GM12878 (cell line): ENCODE results near the gene PGLYRP2. TPM values are rescaled to one million over a fixed set of nuclear protein-coding genes. Genes with fewer than 3 reads are reported as not detected.

Experiments used
- HDGF ChIP-seq: fragments of 450-650 bp; IDR thresholded peaks from 2 replicates; pipeline ENCODE4 v1.6.1; 2016; ENCODE audit warnings: antibody characterized with exemption
- MTA2 ChIP-seq: fragments of 450-650 bp; IDR thresholded peaks from 2 replicates; pipeline ENCODE4 v1.6.1; 2016; ENCODE audit warnings: low read depth, mild to moderate bottlenecking, moderate library complexity
- PAX8 ChIP-seq: fragments of 450-650 bp; IDR thresholded peaks from 2 replicates; pipeline ENCODE4 v1.6.1; 2017; ENCODE audit warnings: mild to moderate bottlenecking, moderate library complexity
- SREBF2 ChIP-seq: IDR thresholded peaks from 2 replicates; pipeline ENCODE4 v1.6.1; 2012; ENCODE audit warnings: mild to moderate bottlenecking, low read length
- ZBTB11 ChIP-seq: fragments of 450-650 bp; formaldehyde crosslinking; IDR thresholded peaks from 2 replicates; pipeline ENCODE4 v1.5.0; 2022; ENCODE audit warnings: mild to moderate bottlenecking, missing genetic modification characterization
- ZNF622 ChIP-seq: fragments of 450-650 bp; IDR thresholded peaks from 2 replicates; pipeline ENCODE4 v1.6.1; 2017; ENCODE audit warnings: mild to moderate bottlenecking, inconsistent platforms
- microRNA counts: library from miRNA; unstranded; fragments of <30 nt; microRNA quantifications from one replicate; lab custom pipeline; 2016
- microRNA-seq: library from miRNA; unstranded; fragments of <30 nt; microRNA quantifications from one replicate; pipeline ENCODE4, GENCODE V29; 2018
- polyA plus RNA-seq, 11 experiments: library from polyadenylated mRNA; depleted of rRNA in 4 of 11; unstranded in 6 of 11; stranded (reverse) in 5 of 11; fragments of >200 nt; fragmentation: Nextera tagmentation in 4 of 11; fragmentation: Illumina TruSeq in 1 of 11; extraction: Ambion mirVana in 4 of 11; extraction: Trizol in 1 of 11; gene quantifications; 1 replicate in 1 of 11; 2 replicates in 10 of 11; pipeline versions ENCODE4 v1.2.1 to v1.2.3, GENCODE V29; 2011 to 2016; ENCODE audit warnings: inconsistent platforms in 2 of 11, missing spikeins in 2 of 11, low read depth in 1 of 11
- small RNA-seq: library from RNA; depleted of rRNA; stranded (forward); fragments of <200 nt; gene quantifications from one replicate; pipeline ENCODE3, GENCODE V24; 2014
- total RNA-seq, 4 experiments: library from RNA; depleted of rRNA in 3 of 4; stranded (reverse); fragments of >200 nt in 3 of 4; fragmentation: Illumina TruSeq in 1 of 4; extraction: Trizol in 1 of 4; gene quantifications; 2 replicates each; pipeline versions ENCODE4 v1.2.1 to v1.2.3, GENCODE V29; 2013 to 2021

Gene PGLYRP2
- total and polyA plus RNA-seq, 10 of the 15 experiments (the other 5 are each of a cell fraction or from before 2014, with no cell fraction given): 0.15 to 0.48 (median 0.26) TPM; not detected in 5

- TF ChIP-seq ZBTB11: no peak
- no peak for TF ChIP-seq PAX8
- no peak for TF ChIP-seq HDGF
- TF ChIP-seq ZNF622: no peak
- 0 out of 2 replicates have a peak, but pooled peaks have one; percentile 16 for TF ChIP-seq MTA2
- TF ChIP-seq SREBF2: no peak
Observed at GRCh38 chr19:15419413-15420025, 59.8 kb downstream of the PGLYRP2 start (continued).

MicroRNAs within 50 kb of the gene (microRNA counts, 767-probe panel; counts per million panel counts)
- 55.3 counts per million for microRNA hsa-miR-1470 (lab: Ali Mortazavi, UCI)

Small RNA genes lying within 50 kb of the gene (microRNA-seq; reads per million reads assigned to microRNA genes)
- gene MIR1470: not detected

Small RNA genes lying within 50 kb of the gene (small RNA-seq; reads per million reads assigned to genes)
- not detected for gene MIR1470

Other genes starting within 250 kb of the PGLYRP2 start
Only the 7 nearest of the 11 such genes appear.
- gene BRD4, start 147.0 kb downstream of the PGLYRP2 start, total RNA-seq (2014; rRNA removed): 9.3 and 11.4 TPM in 2 replicates
- 8.2 and 9.3 TPM in 2 replicates for gene BRD4, start 147.0 kb downstream of the PGLYRP2 start, total RNA-seq (2014; rRNA removed; fragmentation: Illumina TruSeq; extraction: Trizol)
- 84.4 and 88.8 TPM in 2 replicates for gene BRD4, start 147.0 kb downstream of the PGLYRP2 start, total RNA-seq (2021)
- gene BRD4, start 147.0 kb downstream of the PGLYRP2 start, polyA plus RNA-seq (2011; rRNA removed): 3.9 and 6.0 TPM in 2 replicates
- gene BRD4, start 147.0 kb downstream of the PGLYRP2 start, polyA plus RNA-seq (2014; fragmentation: Illumina TruSeq; extraction: Trizol): 12.1 and 22.9 TPM in 2 replicates
- 1 to 10 TPM; 5.3 to 8.6 TPM for gene BRD4, start 147.0 kb downstream of the PGLYRP2 start, polyA plus RNA-seq (2014; fragmentation: Nextera tagmentation; extraction: Ambion mirVana)
- 18.3 and 26.8 TPM in 2 replicates for gene BRD4, start 147.0 kb downstream of the PGLYRP2 start, polyA plus RNA-seq (2014; rRNA removed)
- 10 to 100 TPM; 12.2 to 13.1 TPM for gene BRD4, start 147.0 kb downstream of the PGLYRP2 start, polyA plus RNA-seq (2016; fragmentation: Nextera tagmentation; extraction: Ambion mirVana)
- gene AKAP8, start 99.7 kb downstream of the PGLYRP2 start, total RNA-seq (2014; rRNA removed): 23.7 and 24.5 TPM in 2 replicates
- 13.2 and 13.7 TPM in 2 replicates for gene AKAP8, start 99.7 kb downstream of the PGLYRP2 start, total RNA-seq (2014; rRNA removed; fragmentation: Illumina TruSeq; extraction: Trizol)
- 51.1 and 57.7 TPM in 2 replicates for gene AKAP8, start 99.7 kb downstream of the PGLYRP2 start, total RNA-seq (2021)
- 14.0 and 17.6 TPM in 2 replicates for gene AKAP8, start 99.7 kb downstream of the PGLYRP2 start, polyA plus RNA-seq (2011; rRNA removed)
- 13.5 and 14.2 TPM in 2 replicates for gene AKAP8, start 99.7 kb downstream of the PGLYRP2 start, polyA plus RNA-seq (2014; fragmentation: Illumina TruSeq; extraction: Trizol)
- gene AKAP8, start 99.7 kb downstream of the PGLYRP2 start, polyA plus RNA-seq (2014; fragmentation: Nextera tagmentation; extraction: Ambion mirVana): 1 to 10 TPM; 5.3 to 5.5 TPM
- gene AKAP8, start 99.7 kb downstream of the PGLYRP2 start, polyA plus RNA-seq (2014; rRNA removed): 25.7 and 34.8 TPM in 2 replicates
- gene AKAP8, start 99.7 kb downstream of the PGLYRP2 start, polyA plus RNA-seq (2016; fragmentation: Nextera tagmentation; extraction: Ambion mirVana): 10 to 100 TPM; 26.3 to 27.8 TPM
- gene AKAP8L, start 60.5 kb downstream of the PGLYRP2 start, total RNA-seq (2014; rRNA removed): 59.8 and 64.3 TPM in 2 replicates
- gene AKAP8L, start 60.5 kb downstream of the PGLYRP2 start, total RNA-seq (2014; rRNA removed; fragmentation: Illumina TruSeq; extraction: Trizol): 36.7 and 39.4 TPM in 2 replicates
- gene AKAP8L, start 60.5 kb downstream of the PGLYRP2 start, total RNA-seq (2021): 60.3 and 60.5 TPM in 2 replicates
- 29.6 and 42.3 TPM in 2 replicates for gene AKAP8L, start 60.5 kb downstream of the PGLYRP2 start, polyA plus RNA-seq (2011; rRNA removed)
- gene AKAP8L, start 60.5 kb downstream of the PGLYRP2 start, polyA plus RNA-seq (2014; fragmentation: Illumina TruSeq; extraction: Trizol): 35.1 and 47.3 TPM in 2 replicates
- 1 to 10 TPM in 1 of 2 experiments, under 1 TPM in 1; 0.66 to 3.8 TPM for gene AKAP8L, start 60.5 kb downstream of the PGLYRP2 start, polyA plus RNA-seq (2014; fragmentation: Nextera tagmentation; extraction: Ambion mirVana)
- gene AKAP8L, start 60.5 kb downstream of the PGLYRP2 start, polyA plus RNA-seq (2014; rRNA removed): 63.6 and 67.0 TPM in 2 replicates
- gene AKAP8L, start 60.5 kb downstream of the PGLYRP2 start, polyA plus RNA-seq (2016; fragmentation: Nextera tagmentation; extraction: Ambion mirVana): 10 to 100 TPM; 25.8 to 40.6 TPM
- gene WIZ, start 29.5 kb downstream of the PGLYRP2 start, total RNA-seq (2014; rRNA removed): 4.6 and 4.9 TPM in 2 replicates
- 2.6 and 2.9 TPM in 2 replicates for gene WIZ, start 29.5 kb downstream of the PGLYRP2 start, total RNA-seq (2014; rRNA removed; fragmentation: Illumina TruSeq; extraction: Trizol)
- gene WIZ, start 29.5 kb downstream of the PGLYRP2 start, total RNA-seq (2021): 23.5 and 26.7 TPM in 2 replicates
- gene WIZ, start 29.5 kb downstream of the PGLYRP2 start, polyA plus RNA-seq (2011; rRNA removed): 1.4 and 2.4 TPM in 2 replicates
- 1.4 and 4.5 TPM in 2 replicates for gene WIZ, start 29.5 kb downstream of the PGLYRP2 start, polyA plus RNA-seq (2014; fragmentation: Illumina TruSeq; extraction: Trizol)
- gene WIZ, start 29.5 kb downstream of the PGLYRP2 start, polyA plus RNA-seq (2014; fragmentation: Nextera tagmentation; extraction: Ambion mirVana): under 1 TPM; 0.10 to 0.18 TPM
- 19.8 and 24.9 TPM in 2 replicates for gene WIZ, start 29.5 kb downstream of the PGLYRP2 start, polyA plus RNA-seq (2014; rRNA removed)
- 1 to 10 TPM; 2.0 to 2.6 TPM for gene WIZ, start 29.5 kb downstream of the PGLYRP2 start, polyA plus RNA-seq (2016; fragmentation: Nextera tagmentation; extraction: Ambion mirVana)
- 35.0 and 48.9 TPM in 2 replicates for gene RASAL3, start 15.0 kb downstream of the PGLYRP2 start, total RNA-seq (2014; rRNA removed)
- 17.7 and 19.8 TPM in 2 replicates for gene RASAL3, start 15.0 kb downstream of the PGLYRP2 start, total RNA-seq (2014; rRNA removed; fragmentation: Illumina TruSeq; extraction: Trizol)
- gene RASAL3, start 15.0 kb downstream of the PGLYRP2 start, total RNA-seq (2021): 78.5 and 81.3 TPM in 2 replicates
- 14.8 and 25.3 TPM in 2 replicates for gene RASAL3, start 15.0 kb downstream of the PGLYRP2 start, polyA plus RNA-seq (2011; rRNA removed)
- 6.6 and 21.1 TPM in 2 replicates for gene RASAL3, start 15.0 kb downstream of the PGLYRP2 start, polyA plus RNA-seq (2014; fragmentation: Illumina TruSeq; extraction: Trizol)
- 1 to 10 TPM; 1.7 to 9.4 TPM for gene RASAL3, start 15.0 kb downstream of the PGLYRP2 start, polyA plus RNA-seq (2014; fragmentation: Nextera tagmentation; extraction: Ambion mirVana)
- gene RASAL3, start 15.0 kb downstream of the PGLYRP2 start, polyA plus RNA-seq (2014; rRNA removed): 46.9 and 58.2 TPM in 2 replicates
- gene RASAL3, start 15.0 kb downstream of the PGLYRP2 start, polyA plus RNA-seq (2016; fragmentation: Nextera tagmentation; extraction: Ambion mirVana): 10 to 100 TPM in 1 of 2 experiments, 1 to 10 TPM in 1; 6.7 to 42.3 TPM
- gene CYP4F22, start 29.0 kb upstream of the PGLYRP2 start, total RNA-seq (2014; rRNA removed): not detected in 2 replicates
- gene CYP4F22, start 29.0 kb upstream of the PGLYRP2 start, total RNA-seq (2014; rRNA removed; fragmentation: Illumina TruSeq; extraction: Trizol): not detected in 2 replicates
- not detected in 2 replicates for gene CYP4F22, start 29.0 kb upstream of the PGLYRP2 start, total RNA-seq (2021)
- not detected in 2 replicates for gene CYP4F22, start 29.0 kb upstream of the PGLYRP2 start, polyA plus RNA-seq (2011; rRNA removed)
- gene CYP4F22, start 29.0 kb upstream of the PGLYRP2 start, polyA plus RNA-seq (2014; fragmentation: Illumina TruSeq; extraction: Trizol): not detected in 2 replicates
- gene CYP4F22, start 29.0 kb upstream of the PGLYRP2 start, polyA plus RNA-seq (2014; fragmentation: Nextera tagmentation; extraction: Ambion mirVana): not detected
- 0.03 TPM in 1 of 2 replicates, not detected in the other for gene CYP4F22, start 29.0 kb upstream of the PGLYRP2 start, polyA plus RNA-seq (2014; rRNA removed)
- gene CYP4F22, start 29.0 kb upstream of the PGLYRP2 start, polyA plus RNA-seq (2016; fragmentation: Nextera tagmentation; extraction: Ambion mirVana): not detected
- gene CYP4F8, start 135.7 kb upstream of the PGLYRP2 start, total RNA-seq (2014; rRNA removed): not detected in 2 replicates
- gene CYP4F8, start 135.7 kb upstream of the PGLYRP2 start, total RNA-seq (2014; rRNA removed; fragmentation: Illumina TruSeq; extraction: Trizol): not detected in 2 replicates
- not detected in 2 replicates for gene CYP4F8, start 135.7 kb upstream of the PGLYRP2 start, total RNA-seq (2021)
- not detected in 2 replicates for gene CYP4F8, start 135.7 kb upstream of the PGLYRP2 start, polyA plus RNA-seq (2011; rRNA removed)
- gene CYP4F8, start 135.7 kb upstream of the PGLYRP2 start, polyA plus RNA-seq (2014; fragmentation: Illumina TruSeq; extraction: Trizol): not detected in 2 replicates
- not detected for gene CYP4F8, start 135.7 kb upstream of the PGLYRP2 start, polyA plus RNA-seq (2014; fragmentation: Nextera tagmentation; extraction: Ambion mirVana)
- gene CYP4F8, start 135.7 kb upstream of the PGLYRP2 start, polyA plus RNA-seq (2014; rRNA removed): not detected in 2 replicates
- not detected for gene CYP4F8, start 135.7 kb upstream of the PGLYRP2 start, polyA plus RNA-seq (2016; fragmentation: Nextera tagmentation; extraction: Ambion mirVana)